ENCODE results near the gene ICAM5.

DNA sequence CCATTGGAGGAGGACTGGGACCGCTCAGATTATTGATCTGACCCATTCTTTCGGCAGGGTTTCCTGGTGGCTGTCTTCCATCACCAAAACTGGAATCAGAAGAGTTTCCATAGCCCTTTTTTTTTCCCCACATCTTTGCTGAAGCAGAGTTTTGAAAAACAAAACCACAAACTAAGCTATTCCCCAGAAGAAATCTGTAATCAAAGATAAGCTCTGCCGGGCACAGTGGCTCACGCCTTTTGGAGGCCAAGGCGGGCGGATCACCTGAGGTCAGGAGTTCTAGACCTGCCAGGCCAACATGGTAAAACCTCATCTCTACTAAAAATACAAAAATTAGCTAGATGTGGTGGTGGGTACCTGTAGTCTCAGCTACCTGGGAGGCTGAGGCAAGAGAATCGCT lies 23.0 kb upstream of the ICAM5 start:
- no peak for TF ChIP-seq CTCF (IDR thresholded peaks at IDR 0.05 in 2 of 3, conservative IDR thresholded peaks at IDR 0.05 in 1 of 3; ENCODE audit: insufficient read depth in 2 of 3, low read depth in 1 of 3, low read length in 3 of 3)
- no peak for TF ChIP-seq CREB1 (IDR thresholded peaks at IDR 0.05)
- no peak for TF ChIP-seq CREB1 (CRISPR knock-in tag; IDR thresholded peaks at IDR 0.05)
- TF ChIP-seq SMARCA4 (IDR thresholded peaks at IDR 0.05) = no peak
- TF ChIP-seq ETV6 (IDR thresholded peaks at IDR 0.05; ENCODE audit: borderline replicate concordance in 1 of 2, low read depth in 2 of 2, low read length in 1 of 2) = no peak
- TF ChIP-seq ETV6 (CRISPR knock-in tag; IDR thresholded peaks at IDR 0.05; ENCODE audit: borderline replicate concordance) = no peak
- no peak for TF ChIP-seq E2F1 (CRISPR knock-in tag; IDR thresholded peaks at IDR 0.05)
- TF ChIP-seq FOXP1 (CRISPR knock-in tag; IDR thresholded peaks at IDR 0.05) = no peak
- TF ChIP-seq ZBTB43 (CRISPR knock-in tag; IDR thresholded peaks at IDR 0.05) = no peak
- no peak for TF ChIP-seq ERF (CRISPR knock-in tag; IDR thresholded peaks at IDR 0.05)
- no peak for TF ChIP-seq SIX5 (IDR thresholded peaks at IDR 0.05; ENCODE audit: borderline replicate concordance in 1 of 2, insufficient read depth in 1 of 2, low read depth in 1 of 2, low read length in 2 of 2)
- no peak for TF ChIP-seq ZNF232 (CRISPR knock-in tag; IDR thresholded peaks at IDR 0.05)
- no peak for TF ChIP-seq RBM22 (IDR thresholded peaks at IDR 0.05; ENCODE audit: low read depth, low read length, poor library complexity, severe bottlenecking)
- TF ChIP-seq, protein P1, sequence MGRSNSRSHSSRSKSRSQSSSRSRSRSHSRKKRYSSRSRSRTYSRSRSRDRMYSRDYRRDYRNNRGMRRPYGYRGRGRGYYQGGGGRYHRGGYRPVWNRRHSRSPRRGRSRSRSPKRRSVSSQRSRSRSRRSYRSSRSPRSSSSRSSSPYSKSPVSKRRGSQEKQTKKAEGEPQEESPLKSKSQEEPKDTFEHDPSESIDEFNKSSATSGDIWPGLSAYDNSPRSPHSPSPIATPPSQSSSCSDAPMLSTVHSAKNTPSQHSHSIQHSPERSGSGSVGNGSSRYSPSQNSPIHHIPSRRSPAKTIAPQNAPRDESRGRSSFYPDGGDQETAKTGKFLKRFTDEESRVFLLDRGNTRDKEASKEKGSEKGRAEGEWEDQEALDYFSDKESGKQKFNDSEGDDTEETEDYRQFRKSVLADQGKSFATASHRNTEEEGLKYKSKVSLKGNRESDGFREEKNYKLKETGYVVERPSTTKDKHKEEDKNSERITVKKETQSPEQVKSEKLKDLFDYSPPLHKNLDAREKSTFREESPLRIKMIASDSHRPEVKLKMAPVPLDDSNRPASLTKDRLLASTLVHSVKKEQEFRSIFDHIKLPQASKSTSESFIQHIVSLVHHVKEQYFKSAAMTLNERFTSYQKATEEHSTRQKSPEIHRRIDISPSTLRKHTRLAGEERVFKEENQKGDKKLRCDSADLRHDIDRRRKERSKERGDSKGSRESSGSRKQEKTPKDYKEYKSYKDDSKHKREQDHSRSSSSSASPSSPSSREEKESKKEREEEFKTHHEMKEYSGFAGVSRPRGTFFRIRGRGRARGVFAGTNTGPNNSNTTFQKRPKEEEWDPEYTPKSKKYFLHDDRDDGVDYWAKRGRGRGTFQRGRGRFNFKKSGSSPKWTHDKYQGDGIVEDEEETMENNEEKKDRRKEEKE (IDR thresholded peaks at IDR 0.05; ENCODE audit: borderline replicate concordance in 1 of 2, control insufficient read depth in 1 of 2, low read depth in 2 of 2, low read length in 1 of 2) = no peak
- TF ChIP-seq MTA3 (IDR thresholded peaks at IDR 0.05; ENCODE audit: borderline replicate concordance) = no peak
- no peak for TF ChIP-seq ARID1B (IDR thresholded peaks at IDR 0.05)

All from K562 (cell line).